Gastrocnemius medialis (tissue), 4 donors: ENCODE measurements around the gene ZNF865.

Experiments used
- CTCF ChIP-seq, 5 experiments: fragments of 450-650 bp in 3 of 5; fragments of 200-600 bp in 2 of 5; sonication (generic) in 2 of 5; IDR thresholded peaks in 4 of 5; conservative IDR thresholded peaks in 1 of 5; 1 replicate in 4 of 5; 2 replicates in 1 of 5; pipeline ENCODE4 v1.5.1; 2016 to 2019; ENCODE audit warnings: antibody characterized with exemption in 5 of 5, mild to moderate bottlenecking in 3 of 5, moderate library complexity in 3 of 5
- POLR2A ChIP-seq, 2 donors: fragments of 450-650 bp; IDR thresholded peaks; one replicate each; pipeline ENCODE4 v1.6.1; 2017; ENCODE audit warnings: antibody characterized with exemption in 2 of 2, mild to moderate bottlenecking in 2 of 2, moderate library complexity in 2 of 2

- TF ChIP-seq CTCF (IDR thresholded peaks at IDR 0.05 in 4 of 5, conservative IDR thresholded peaks at IDR 0.05 in 1 of 5) (peak in 1 of 5 experiments; percentile 8), POLR2A (IDR thresholded peaks at IDR 0.05) (no peak)
Measured at GRCh38 chr19:55647732-55648584, 42.5 kb downstream of the ZNF865 start, which contains the start of gene CCDC106.
